ENCODE measurements around the gene PEX26.
"Not testable (repeated sequence)": the region's sequence is repeated elsewhere in the genome, so short reads cannot be mapped to it uniquely, and the experiment has no call there.

PEX26 gene

GRCh38 chr22:18059094-18059417 lies 18.7 kb upstream of the PEX26 start:
- H3K9me3 Mint-ChIP-seq: no peaks in the 10 kb centered on the region
- no peaks in the 10 kb centered on the region for H3K36me3 Mint-ChIP-seq (ENCODE audit: low read depth)
- no peak overlapping the region for H3K27ac Mint-ChIP-seq
- H3K4me1 Mint-ChIP-seq: peaks cover 16% of the 10 kb centered on the region
- peaks cover 22% of the 10 kb centered on the region for H3K27me3 Mint-ChIP-seq (ENCODE audit: low read depth)
- H3K4me3 Mint-ChIP-seq: no peak overlapping the region
- no peak for TF ChIP-seq CTCF (IDR thresholded peaks at IDR 0.05; ENCODE audit: unreplicated experiment in 3 of 3)

- no peak overlapping the region for H3K27ac Mint-ChIP-seq
- H3K36me3 Mint-ChIP-seq (ENCODE audit: low read depth): no peaks in the 10 kb centered on the region
- no peak for TF ChIP-seq CTCF (IDR thresholded peaks at IDR 0.05; ENCODE audit: unreplicated experiment in 3 of 3)
- no peak overlapping the region for H3K4me3 Mint-ChIP-seq
- H3K27me3 Mint-ChIP-seq (ENCODE audit: low read depth): peaks cover 20% of the 10 kb centered on the region
- no peaks in the 10 kb centered on the region for H3K9me3 Mint-ChIP-seq
- H3K4me1 Mint-ChIP-seq: peaks cover 16% of the 10 kb centered on the region
These were observed 18.3 kb upstream of the PEX26 start for GRCh38 chr22:18059473-18059872.

GRCh38 chr22:18059991-18060390 lies 17.8 kb upstream of the PEX26 start:
- H3K27ac Mint-ChIP-seq: no peak overlapping the region
- H3K4me1 Mint-ChIP-seq: peaks cover 16% of the 10 kb centered on the region
- no peaks in the 10 kb centered on the region for H3K9me3 Mint-ChIP-seq
- H3K4me3 Mint-ChIP-seq: no peak overlapping the region
- H3K36me3 Mint-ChIP-seq (ENCODE audit: low read depth): no peaks in the 10 kb centered on the region
- peaks cover 23% of the 10 kb centered on the region for H3K27me3 Mint-ChIP-seq (ENCODE audit: low read depth)
- TF ChIP-seq CTCF (IDR thresholded peaks at IDR 0.05; ENCODE audit: unreplicated experiment in 3 of 3): no peak

- no peak for TF ChIP-seq CTCF (IDR thresholded peaks at IDR 0.05; ENCODE audit: unreplicated experiment in 3 of 3)
- Mint-ChIP-seq H3K9me3 (no peaks in the 10 kb centered on the region), H3K4me3 (no peak overlapping the region), H3K36me3 (ENCODE audit: low read depth) (no peaks in the 10 kb centered on the region), H3K27ac (peak overlapping the region; percentile 69 to 92 (median 86)), H3K4me1 (peaks cover 16% of the 10 kb centered on the region), H3K27me3 (ENCODE audit: low read depth) (peaks cover 25% of the 10 kb centered on the region)
These were observed 16.9 kb upstream of the PEX26 start for GRCh38 chr22:18060646-18061620.

GRCh38 chr22:18062421-18062820 lies 15.4 kb upstream of the PEX26 start:
- peaks cover 12% of the 10 kb centered on the region for H3K4me1 Mint-ChIP-seq
- H3K27me3 Mint-ChIP-seq (ENCODE audit: low read depth): peaks cover 22% of the 10 kb centered on the region
- H3K27ac Mint-ChIP-seq: peak overlapping the region in 1 of 3 experiments; percentile 56
- H3K4me3 Mint-ChIP-seq: no peak overlapping the region
- no peaks in the 10 kb centered on the region for H3K9me3 Mint-ChIP-seq
- H3K36me3 Mint-ChIP-seq (ENCODE audit: low read depth): no peaks in the 10 kb centered on the region
- TF ChIP-seq CTCF (IDR thresholded peaks at IDR 0.05; ENCODE audit: unreplicated experiment in 3 of 3): no peak

- no peaks in the 10 kb centered on the region for H3K36me3 Mint-ChIP-seq (ENCODE audit: low read depth)
- H3K27ac Mint-ChIP-seq: no peak overlapping the region
- H3K4me1 Mint-ChIP-seq: peaks cover 12% of the 10 kb centered on the region
- H3K9me3 Mint-ChIP-seq: no peaks in the 10 kb centered on the region
- H3K27me3 Mint-ChIP-seq (ENCODE audit: low read depth): peaks cover 30% of the 10 kb centered on the region
- no peak overlapping the region for H3K4me3 Mint-ChIP-seq
- TF ChIP-seq CTCF (IDR thresholded peaks at IDR 0.05; ENCODE audit: unreplicated experiment in 3 of 3): no peak
These were observed 14.5 kb upstream of the PEX26 start for GRCh38 chr22:18063306-18063705.

GRCh38 chr22:18063715-18064114 lies 14.1 kb upstream of the PEX26 start:
- H3K4me3 Mint-ChIP-seq: not testable (repeated sequence)
- peaks cover 15% of the 10 kb centered on the region for H3K4me1 Mint-ChIP-seq
- H3K27me3 Mint-ChIP-seq (ENCODE audit: low read depth): peaks cover 33% of the 10 kb centered on the region

More at GRCh38 chr22:18063715-18064114, 14.1 kb upstream of the PEX26 start:
- H3K36me3 Mint-ChIP-seq (ENCODE audit: low read depth); H3K9me3 Mint-ChIP-seq: not testable (repeated sequence)
- peak overlapping the region in 1 of 3 experiments; percentile 52 for H3K27ac Mint-ChIP-seq
